Duodenal mucosa (tissue), 2 donors: ENCODE data around the gene AKIP1.
A peak's percentile ranks its signal among the peaks of the same experiment; 100 is the strongest.

Source experiments
- H3K27ac ChIP-seq: one replicate; pipeline ENCODE4 v1.7.0; 2013; ENCODE audit warnings: low read depth, low read length
- H3K27me3 ChIP-seq, 2 donors: one replicate each; pipeline ENCODE4 v1.7.0; 2013; ENCODE audit warnings: low read length in 2 of 2, control low read depth in 1 of 2; ENCODE audit not compliant: insufficient read depth in 2 of 2, control insufficient read depth in 1 of 2
- H3K36me3 ChIP-seq, 2 donors: one replicate each; pipeline ENCODE4 v1.7.0; 2013; ENCODE audit warnings: low read length in 2 of 2, control low read depth in 1 of 2; ENCODE audit not compliant: insufficient read depth in 2 of 2, control insufficient read depth in 1 of 2
- H3K4me1 ChIP-seq, 2 donors: one replicate each; pipeline ENCODE4 v1.7.0; 2013; ENCODE audit warnings: low read length in 2 of 2, control low read depth in 1 of 2; ENCODE audit not compliant: insufficient read depth in 2 of 2, control insufficient read depth in 1 of 2
- H3K4me3 ChIP-seq, 2 donors: one replicate each; pipeline ENCODE4 v1.7.0; 2013; ENCODE audit warnings: low read length in 2 of 2, low read depth in 1 of 2
- H3K9ac ChIP-seq, 2 donors: one replicate each; pipeline ENCODE4 v1.7.0; 2013; ENCODE audit warnings: low read length in 2 of 2, low read depth in 1 of 2
- H3K9me3 ChIP-seq, 2 donors: one replicate each; pipeline ENCODE4 v1.7.0; 2013; ENCODE audit warnings: low read length in 2 of 2, control low read depth in 1 of 2; ENCODE audit not compliant: control insufficient read depth in 1 of 2

The AKIP1 gene

DNA sequence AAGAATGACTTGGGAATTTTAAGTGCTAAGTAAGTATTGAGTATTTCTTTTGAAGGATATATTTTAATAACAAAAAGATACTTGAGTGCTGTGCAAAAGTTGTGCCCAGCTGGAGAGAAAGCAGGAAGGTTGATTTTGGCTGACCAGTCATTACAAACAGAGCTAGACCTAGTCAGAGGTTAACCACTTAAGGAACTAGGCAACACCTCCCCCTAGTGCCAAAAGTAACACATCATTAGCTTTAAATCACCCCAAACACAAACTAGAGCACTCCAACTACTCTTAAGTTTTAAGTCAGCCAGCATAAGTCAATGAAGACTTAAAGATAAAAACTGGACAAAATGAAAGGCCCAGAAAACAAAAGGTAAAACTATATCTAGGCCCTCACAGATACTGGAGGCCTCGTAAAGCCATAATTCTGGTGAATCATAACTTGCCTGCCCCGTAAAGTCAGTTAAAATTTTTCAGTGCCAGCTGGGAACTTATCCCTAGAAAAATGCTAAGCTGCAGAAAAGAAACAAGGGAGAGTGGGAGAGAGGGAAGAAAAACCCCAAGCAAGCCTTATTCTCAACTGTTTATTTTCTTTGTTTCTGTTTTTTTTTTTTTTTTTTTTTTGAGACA lies 48.7 kb downstream of the AKIP1 start:
- Histone ChIP-seq H3K36me3 (peaks cover 9 to 17% of the 10 kb centered on the region in 2 donors), H3K4me3 (peak overlapping the region in 1 of 2 donors; percentile 19), H3K4me1 (peaks cover 26 to 28% of the 10 kb centered on the region in 2 donors), H3K9ac (peak overlapping the region in 1 of 2 donors; percentile 53), H3K9me3 (no peaks in the 10 kb centered on the region), H3K27me3 (no peaks in the 10 kb centered on the region), H3K27ac (no peak overlapping the region)

DNA sequence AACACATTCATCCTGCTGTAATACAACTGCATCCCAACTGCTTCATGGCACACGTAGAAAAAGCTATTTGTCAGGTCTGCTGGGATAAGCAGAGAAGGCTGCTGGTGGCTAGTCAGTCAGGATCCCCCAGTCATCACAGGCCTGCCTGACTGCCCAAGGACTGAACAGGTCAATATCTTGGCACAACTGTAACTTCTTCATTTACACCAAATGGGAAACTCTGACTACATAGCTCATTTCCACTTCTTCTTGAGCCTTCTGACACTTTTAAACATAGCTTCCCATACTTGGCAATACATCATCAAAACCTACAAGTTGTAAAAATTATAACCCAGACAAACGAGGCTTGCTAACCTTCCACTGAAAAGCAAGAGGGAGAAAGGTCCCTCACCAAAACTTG lies 50.4 kb downstream of the AKIP1 start:
- H3K4me1 ChIP-seq, result peaks cover 32% of the 10 kb centered on the region in 2 donors
- no peak overlapping the region for H3K9ac ChIP-seq
- no peak overlapping the region for H3K4me3 ChIP-seq
- H3K27ac ChIP-seq, result no peak overlapping the region
- no peaks in the 10 kb centered on the region for H3K9me3 ChIP-seq
- H3K27me3 ChIP-seq, result no peaks in the 10 kb centered on the region
- peaks cover 4 to 5% of the 10 kb centered on the region in 2 donors for H3K36me3 ChIP-seq

DNA sequence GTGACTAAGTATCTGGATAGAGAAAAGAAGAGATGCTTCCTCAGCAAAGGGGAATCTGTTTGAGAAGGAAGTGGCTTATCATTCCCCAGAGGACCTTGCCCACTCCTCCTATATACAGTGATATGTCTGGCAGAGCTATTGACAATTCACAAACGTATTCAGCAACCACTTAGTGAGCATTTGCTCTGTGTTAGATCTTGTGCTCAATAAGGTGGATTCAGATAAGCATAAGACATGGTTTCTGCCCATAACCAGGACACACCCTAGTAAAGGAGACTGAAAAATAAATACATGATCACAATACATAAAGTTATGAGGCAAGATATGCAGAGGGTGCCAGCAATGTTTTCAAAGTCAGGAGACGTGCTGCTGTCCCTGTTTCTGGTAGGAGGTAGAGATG lies 51.9 kb downstream of the AKIP1 start:
- H3K4me1 ChIP-seq, result peaks cover 32% of the 10 kb centered on the region in 2 donors
- no peaks in the 10 kb centered on the region for H3K27me3 ChIP-seq
- H3K9ac ChIP-seq, result peak overlapping the region; percentile 90 to 94
- no peak overlapping the region for H3K27ac ChIP-seq
- no peaks in the 10 kb centered on the region for H3K9me3 ChIP-seq
- H3K36me3 ChIP-seq, result no peaks in the 10 kb centered on the region
- H3K4me3 ChIP-seq, result peak overlapping the region; percentile 87 to 93

DNA sequence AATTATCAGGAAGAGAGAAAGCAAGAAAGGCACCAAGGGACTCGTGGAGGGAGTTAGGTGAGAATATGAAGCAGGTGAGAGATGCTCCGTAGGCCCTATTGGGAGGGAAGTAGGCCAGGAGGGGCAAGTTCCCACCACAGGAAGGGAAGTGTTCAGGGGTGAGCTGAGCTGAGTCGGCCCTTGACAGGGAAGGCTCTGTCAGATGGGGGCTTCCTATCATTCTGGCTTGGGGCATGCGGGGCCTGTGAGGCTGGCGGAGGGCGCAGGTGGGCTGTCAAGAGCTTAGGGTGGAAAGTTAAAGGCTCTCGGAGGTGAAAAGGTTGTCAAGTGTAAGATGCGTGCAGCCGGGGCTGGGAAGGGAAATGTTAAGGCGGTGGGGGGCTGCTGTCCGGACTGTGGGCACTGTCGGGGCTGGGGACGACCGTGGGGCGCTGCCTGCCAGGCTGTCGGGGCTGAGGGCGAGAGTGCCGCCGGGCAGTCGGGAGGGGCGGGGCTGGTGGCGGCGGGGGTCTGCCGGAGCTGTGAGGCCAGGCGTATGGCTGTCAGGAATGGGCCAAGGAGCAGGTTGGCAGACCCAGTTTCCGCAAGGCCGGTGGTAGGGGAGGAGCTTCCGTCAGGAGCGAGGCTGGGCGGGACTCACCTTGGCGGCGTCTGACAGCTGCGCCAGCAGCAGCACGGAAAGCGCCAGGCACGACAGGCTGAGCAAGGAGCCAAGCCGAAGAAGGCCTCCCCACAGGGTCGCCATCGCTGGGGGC lies 52.8 kb downstream of the AKIP1 start:
- peak overlapping the region; percentile 90 to 94 for H3K9ac ChIP-seq
- peak overlapping the region; percentile 97 for H3K27ac ChIP-seq
- H3K4me1 ChIP-seq, result peaks cover 32% of the 10 kb centered on the region in 2 donors
- H3K36me3 ChIP-seq, result no peaks in the 10 kb centered on the region
- H3K27me3 ChIP-seq, result no peaks in the 10 kb centered on the region
- peak overlapping the region; percentile 87 to 93 for H3K4me3 ChIP-seq
- no peaks in the 10 kb centered on the region for H3K9me3 ChIP-seq

DNA sequence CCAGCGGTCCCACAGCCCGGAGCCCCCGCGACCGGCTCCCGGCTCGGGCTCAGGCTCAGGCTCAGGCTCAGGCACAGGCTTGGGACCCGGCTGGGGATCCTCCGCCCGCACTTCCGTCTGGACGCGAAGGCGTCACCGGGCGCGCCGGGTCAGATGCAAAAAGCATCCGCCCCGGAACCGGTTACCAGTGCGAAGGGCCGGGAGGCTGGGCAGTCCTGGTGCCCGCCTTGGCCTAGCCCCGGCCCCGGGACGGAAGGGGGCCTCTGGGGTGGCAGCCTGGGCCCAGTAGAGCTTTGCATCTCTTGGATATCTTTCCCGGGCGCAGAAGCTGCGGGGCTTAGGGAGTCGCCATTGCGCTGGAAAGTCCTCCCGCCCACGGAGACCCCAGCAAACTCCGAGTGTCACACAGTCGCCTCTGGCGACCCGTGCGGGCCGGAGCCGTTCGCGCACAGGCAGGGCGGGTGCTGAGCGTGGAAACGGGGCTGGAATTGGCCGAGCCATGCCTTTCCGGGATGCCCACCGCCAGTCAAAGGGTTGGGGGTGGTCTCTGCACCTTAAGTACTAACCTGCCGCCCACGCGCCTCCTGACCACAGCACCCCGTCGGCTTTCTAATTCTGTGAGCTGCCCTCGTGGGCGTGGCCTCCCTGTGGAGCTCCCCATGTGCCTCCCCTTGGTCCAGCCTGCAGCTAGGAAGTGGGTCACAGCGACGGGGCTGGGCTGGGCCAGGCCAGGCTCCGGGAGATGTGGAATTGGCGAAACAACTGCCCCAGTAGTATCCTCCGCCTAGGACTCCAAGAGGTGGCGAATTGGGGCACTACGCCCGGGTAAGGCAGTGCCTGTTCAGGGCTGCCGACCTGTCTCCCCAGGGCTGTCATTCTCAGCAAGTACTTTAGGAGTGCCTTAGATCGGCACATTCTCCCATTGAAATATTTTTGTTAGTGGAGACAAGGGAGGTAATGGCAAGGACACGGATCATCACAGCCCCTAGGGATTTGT lies 53.6 kb downstream of the AKIP1 start, which contains the start of gene TMEM9B:
TSS of gene TMEM9B (minus strand) at position 119 of the 997 bp plus-strand sequence. CDS start 129 bp downstream, outside the sequence.
- Histone ChIP-seq H3K27me3 (no peaks in the 10 kb centered on the region), H3K4me1 (peaks cover 23 to 24% of the 10 kb centered on the region in 2 donors), H3K9me3 (no peaks in the 10 kb centered on the region), H3K9ac (peak within 1 kb of the TSS; percentile 90 to 94), H3K36me3 (no peaks in the 10 kb centered on the region), H3K4me3 (peak within 1 kb of the TSS; percentile 87 to 93), H3K27ac (peak within 1 kb of the TSS; percentile 97)

DNA sequence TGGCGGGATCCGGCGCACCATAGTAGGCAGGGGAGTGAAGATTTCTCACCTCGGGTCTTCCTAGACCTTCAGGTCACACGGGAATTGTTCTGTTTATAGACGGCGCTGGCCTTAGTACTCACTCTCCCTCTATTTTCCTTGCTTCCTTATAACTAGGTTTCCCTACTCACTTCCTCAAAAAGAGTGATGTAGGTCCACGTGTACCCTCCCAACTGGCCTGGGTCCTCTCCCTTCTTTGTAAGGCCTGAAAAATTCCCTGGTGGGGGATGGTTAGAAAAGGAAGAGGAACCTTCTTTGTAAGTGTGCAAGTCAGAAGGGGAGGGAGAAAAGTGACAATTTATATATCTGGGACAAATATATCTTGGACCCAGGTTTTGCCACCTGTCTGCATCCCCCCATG lies 56.2 kb downstream of the AKIP1 start:
- H3K4me3 ChIP-seq, result no peak overlapping the region
- no peak overlapping the region for H3K9ac ChIP-seq
- peaks cover 16 to 20% of the 10 kb centered on the region in 2 donors for H3K4me1 ChIP-seq
- no peak overlapping the region for H3K27ac ChIP-seq
- H3K9me3 ChIP-seq, result no peaks in the 10 kb centered on the region
- H3K36me3 ChIP-seq, result no peaks in the 10 kb centered on the region
- H3K27me3 ChIP-seq, result no peaks in the 10 kb centered on the region
